GM12891 (cell line): Measurements from ENCODE around the gene BANK1.

Experiments used
- POLR2A ChIP-seq: IDR thresholded peaks from 2 replicates; pipeline ENCODE4 v1.6.1; 2011; ENCODE audit warnings: low read depth, low read length, control low read depth
- POLR2AphosphoS5 ChIP-seq: IDR thresholded peaks from 2 replicates; pipeline ENCODE4 v1.6.1; 2011; ENCODE audit warnings: low read depth, low read length, control low read depth

DNA sequence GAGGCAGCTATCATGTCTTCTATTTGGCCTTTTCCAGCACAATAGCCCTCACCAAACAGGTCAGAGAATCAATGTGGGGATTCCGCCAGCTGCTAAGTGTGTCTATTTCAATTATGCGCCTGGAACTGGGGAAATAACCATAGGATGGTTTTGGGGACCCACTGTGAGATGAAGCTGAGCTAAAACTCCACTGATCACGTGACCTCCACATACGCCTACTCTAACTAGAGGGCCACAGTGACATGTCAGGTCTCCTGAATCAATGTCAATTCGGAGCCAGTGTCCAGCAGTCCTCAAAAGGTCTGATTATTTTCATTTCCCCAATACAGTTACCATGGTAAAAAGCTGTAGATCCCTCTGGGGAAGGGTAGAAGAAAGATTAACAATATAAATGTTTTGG is 10.2 kb upstream of the BANK1 start:
- TF ChIP-seq POLR2A (no peak), POLR2AphosphoS5 (no peak)
